GM21619 (cell line): Measurements from ENCODE around the gene DIAPH2.
A peak's percentile ranks its signal among the peaks of the same experiment; 100 is the strongest.
"Not testable (repeated sequence)": the region's sequence is repeated elsewhere in the genome, so short reads cannot be mapped to it uniquely, and the experiment has no call there.

Experiments
- ATAC-seq: cut with Tn5 transposase; IDR thresholded peaks from one replicate; pipeline ENCODE4 v1.9.1; 2021; ENCODE audit not compliant: unreplicated experiment

DIAPH2 gene

DNA sequence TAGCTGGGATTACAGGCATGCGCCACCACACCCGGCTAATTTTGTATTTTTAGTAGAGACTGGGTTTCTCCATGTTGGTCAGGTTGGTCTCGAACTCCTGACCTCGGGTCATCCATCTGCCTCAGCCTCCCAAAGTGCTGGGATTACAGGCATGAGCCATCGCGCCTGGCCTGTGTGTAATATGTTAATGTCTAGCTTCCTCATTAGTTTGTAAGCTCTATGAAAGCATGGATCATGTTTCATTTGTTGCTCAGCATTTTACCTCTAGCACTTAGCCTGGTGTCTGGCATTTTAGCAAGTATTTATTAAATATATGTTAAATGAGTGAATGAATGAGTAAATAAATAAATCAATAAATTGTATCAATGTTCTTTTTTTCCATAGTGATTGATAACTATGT lies 29.8 kb downstream of the DIAPH2 start:
- ATAC-seq: not testable (repeated sequence)

DNA sequence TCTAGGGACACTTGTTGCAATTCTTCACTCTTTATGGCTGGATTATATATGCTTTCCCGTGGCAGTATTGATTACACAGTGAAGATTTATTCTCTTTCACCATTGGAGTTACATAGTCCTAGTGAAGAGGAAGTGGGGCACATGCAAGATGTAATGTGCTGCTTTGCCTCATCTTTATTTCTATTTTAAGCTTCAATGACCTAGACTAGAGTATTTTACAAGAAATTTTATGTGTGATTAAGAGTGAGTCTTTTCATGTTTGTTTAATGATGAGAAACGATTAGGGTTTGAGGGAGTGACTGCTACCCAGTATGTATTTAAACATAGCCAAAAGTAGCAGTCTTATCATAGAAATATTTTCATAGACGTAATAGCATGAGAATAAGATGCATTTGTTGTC lies 30.8 kb downstream of the DIAPH2 start:
- ATAC-seq: no peak

DNA sequence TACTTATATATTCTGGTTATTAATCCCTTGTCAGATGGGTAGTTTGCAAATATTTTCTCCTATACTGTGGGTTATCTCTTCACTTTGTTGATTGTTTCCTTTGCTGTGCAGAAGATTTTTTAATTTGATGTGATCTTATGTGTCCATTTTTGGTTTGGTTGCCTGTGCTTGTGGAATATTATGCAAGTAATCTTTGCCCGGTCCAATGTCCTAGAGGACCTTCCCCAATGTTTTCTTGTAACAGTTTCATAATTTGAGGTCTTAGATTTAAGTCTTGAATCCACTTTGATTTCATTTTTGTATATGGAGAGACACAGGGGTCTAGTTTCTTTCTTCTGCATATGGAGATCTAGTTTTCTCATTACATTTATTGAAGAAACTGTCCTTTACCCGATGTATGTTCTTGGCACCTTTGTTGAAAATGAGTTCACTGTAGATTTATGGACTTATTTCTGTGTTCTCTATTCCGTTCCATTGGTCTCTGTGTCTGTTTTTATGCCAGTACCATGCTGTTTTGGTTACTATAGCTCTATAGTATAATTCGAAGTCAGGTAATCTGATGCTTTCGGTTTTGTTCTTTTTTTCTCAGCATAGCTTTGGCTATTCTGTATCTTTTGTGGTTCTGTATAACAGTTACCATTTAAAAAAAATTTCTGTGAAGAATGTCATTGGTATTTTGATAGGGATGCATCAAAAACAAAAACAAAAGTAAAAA lies 34.7 kb downstream of the DIAPH2 start:
- no peak for ATAC-seq

DNA sequence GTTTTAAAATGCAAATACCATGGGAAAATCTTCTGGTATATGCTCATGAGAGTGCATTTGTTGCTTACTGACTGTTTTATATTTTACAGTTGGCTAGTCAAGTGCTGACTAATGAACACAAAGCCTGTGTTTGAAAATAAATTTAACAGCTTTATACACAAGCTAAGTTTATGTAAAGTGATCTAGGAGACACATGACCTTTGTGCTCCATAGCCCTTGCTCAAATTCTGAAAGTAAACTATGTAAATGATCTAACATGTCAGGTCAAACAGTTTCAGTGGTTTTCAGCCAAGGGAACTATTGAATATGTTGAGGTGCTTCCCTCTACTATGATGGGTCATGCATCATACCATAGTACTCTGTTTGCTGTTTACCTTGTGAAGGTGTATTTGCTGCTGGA lies 36.7 kb downstream of the DIAPH2 start:
- peak; percentile 100 for ATAC-seq

DNA sequence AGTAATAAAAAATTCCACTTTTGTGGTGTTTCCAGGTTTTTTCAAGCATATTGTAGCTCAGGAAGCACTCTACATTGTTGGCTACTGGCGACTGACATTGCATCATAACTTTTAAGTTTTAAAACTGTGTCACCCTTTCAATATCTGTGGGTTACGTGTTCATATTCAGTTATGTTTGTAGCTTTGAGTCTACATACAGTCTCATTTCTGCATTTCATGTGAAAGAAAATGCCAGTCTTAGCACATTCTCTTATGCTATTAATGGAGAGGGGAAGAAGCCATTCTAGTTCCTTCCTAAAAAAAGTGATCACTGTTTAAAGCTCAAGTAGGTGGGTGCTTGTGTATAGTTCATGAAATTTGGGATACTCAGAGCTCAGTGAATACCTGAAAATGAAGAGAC lies 38.1 kb downstream of the DIAPH2 start:
- no peak for ATAC-seq

DNA sequence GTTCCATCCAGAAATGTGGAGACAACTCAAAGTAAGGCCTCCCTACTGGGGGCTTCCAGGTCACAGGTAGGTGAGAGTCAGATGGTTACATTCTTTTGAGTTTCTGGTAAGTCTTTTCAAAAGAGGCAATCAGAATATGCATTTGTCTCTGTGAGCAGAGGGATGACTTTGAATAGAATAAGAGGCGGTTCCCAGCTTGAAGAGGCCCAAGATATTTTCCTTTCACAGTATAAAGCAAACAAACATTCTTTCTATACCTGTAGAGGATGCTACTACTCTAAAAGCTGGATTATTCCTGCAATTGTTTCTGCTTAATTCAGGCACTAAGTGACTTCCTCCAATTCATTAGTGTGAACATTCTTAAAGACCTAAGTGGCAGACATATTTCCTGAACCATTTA lies 44.4 kb downstream of the DIAPH2 start:
- no peak for ATAC-seq

DNA sequence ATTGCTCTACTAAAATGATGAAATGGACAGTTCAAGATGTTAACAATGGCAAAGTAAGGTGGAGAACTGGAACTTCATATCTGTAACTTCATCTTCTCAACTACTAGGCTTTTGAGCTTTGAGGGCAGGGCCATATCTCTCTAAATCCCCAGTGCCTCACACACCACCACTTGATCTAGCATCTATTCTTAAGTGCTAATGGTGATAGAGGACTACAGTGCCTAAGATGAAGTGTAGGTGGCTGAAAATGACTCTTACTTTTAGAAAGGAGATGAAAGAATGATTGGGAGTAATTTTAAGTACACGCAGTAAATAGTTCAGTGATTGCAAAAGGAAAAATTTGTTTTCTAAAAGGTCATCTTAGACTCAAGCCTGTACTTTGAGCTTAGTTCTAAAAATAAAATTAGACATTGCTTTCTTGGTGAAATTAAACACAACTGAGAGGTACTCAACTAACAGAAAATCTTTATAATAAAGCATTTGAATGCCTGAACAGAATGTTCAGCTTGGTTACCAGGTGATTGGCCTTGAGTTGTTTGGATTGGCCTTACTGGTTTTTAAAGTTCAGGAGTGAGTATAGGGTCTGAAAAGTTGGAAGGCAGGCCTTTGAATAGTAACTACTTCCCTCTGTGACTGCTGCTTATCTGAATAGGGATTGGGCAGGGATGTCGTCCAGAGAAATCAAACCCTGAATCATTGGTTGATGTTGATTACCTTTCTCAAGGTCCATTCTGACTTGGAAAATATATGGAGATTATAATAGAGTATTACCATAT lies 45.4 kb downstream of the DIAPH2 start:
- ATAC-seq: no peak

DNA sequence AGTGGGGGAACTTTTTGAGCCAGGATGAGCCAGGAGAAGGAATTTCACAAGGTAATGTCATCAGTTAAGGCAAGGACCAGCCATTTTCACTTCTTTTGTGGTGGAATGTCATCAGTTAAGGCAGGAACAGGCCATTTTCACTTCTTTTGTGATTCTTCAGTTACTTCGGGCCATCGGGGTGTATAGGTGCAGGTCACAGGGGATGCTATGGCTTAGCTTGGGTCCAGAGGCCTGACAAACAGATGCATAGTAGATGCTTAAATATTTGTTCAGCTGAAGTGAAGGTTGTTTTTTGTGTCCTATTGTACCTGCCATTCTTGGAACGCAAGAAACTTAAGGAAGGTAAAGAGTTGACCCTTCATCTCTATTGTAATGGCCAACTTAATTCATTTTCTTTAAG lies 46.4 kb downstream of the DIAPH2 start:
- ATAC-seq: not testable (repeated sequence)

DNA sequence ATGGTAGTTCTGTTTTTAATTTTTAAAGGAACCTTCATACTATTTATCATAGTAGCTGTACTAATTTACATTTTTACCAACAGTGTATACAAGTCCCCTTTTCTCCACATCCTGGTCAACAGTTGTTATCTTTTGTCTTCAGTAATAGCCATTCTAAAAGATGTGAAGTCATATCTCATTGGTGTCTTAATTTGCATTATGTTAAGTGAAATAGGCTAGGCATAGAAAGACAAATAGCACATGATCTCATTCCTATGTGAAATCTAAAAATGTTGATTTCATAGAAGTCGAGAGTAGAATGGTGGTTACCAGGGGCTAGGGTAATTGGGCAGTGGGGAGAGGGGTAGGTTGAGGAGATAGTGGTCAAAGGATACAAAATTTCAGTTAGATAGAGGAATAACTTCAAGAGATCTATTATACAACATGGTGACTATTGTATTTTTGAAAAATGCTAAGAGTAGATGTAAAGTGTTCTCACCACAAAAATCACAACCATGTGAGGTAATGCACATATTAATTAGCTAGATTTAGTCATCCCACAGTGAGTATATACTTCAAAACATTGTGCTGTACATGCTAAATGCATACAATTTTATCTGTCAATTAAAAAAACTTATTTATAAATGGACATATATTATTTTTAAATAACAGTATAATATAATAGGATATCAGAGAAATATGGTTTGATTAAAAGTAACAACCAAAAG lies 58.9 kb downstream of the DIAPH2 start:
- no peak for ATAC-seq

DNA sequence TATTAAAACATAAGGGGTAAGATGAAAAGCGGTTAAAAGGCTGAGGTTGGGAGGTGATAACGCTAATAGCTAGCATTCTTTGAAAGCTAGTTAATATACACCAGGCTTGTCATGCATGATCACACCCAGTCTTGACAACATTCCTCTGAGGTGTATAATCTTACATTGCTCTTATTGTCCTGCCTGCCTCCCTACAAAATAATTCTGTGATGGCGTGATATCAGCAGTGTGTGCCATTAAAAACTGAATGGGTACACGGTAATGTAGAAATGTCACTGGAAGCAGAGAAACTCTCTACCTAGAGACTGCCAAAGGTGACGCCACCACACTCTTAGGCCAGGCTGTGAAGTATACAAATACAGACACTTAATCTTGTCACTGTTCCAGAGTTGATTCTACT lies 68.1 kb downstream of the DIAPH2 start:
- no peak for ATAC-seq

DNA sequence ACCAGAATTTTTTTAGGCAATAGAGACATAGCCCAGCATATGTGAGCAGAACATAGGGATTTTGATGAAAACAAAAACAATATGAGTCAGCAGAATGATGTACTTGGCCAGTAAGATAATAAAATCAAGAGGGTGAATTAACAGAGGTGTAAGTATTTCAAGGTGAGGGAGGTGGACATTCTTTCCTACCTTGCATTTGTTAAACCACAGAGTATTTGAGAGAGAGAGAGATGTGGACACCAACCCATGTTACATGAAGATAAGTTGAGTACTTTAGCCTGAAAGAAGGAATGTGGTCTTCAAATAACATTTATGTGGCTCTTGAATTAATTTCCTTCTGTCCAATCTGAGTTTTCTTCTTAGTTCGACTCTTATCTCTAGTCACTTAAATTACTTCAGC lies 68.6 kb downstream of the DIAPH2 start:
- no peak for ATAC-seq

DNA sequence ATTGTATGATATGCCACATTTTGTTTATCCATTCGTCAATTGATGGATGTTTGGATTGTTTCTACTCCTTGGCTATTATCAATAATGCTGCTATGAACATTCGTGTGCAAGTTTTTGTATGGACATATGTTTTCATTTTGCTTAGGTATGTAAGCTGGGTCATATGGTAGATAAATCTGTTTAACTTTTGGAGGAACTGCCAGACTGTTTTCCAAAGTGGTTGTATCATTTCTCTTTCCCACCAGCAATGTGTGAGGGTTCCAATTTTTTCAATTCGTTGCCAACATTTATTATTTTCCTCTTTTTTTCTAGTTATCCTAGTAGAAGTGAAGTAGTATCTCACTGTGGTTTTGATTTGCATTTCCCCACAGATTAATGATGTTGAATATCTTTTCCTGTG lies 71.8 kb downstream of the DIAPH2 start:
- no peak for ATAC-seq

DNA sequence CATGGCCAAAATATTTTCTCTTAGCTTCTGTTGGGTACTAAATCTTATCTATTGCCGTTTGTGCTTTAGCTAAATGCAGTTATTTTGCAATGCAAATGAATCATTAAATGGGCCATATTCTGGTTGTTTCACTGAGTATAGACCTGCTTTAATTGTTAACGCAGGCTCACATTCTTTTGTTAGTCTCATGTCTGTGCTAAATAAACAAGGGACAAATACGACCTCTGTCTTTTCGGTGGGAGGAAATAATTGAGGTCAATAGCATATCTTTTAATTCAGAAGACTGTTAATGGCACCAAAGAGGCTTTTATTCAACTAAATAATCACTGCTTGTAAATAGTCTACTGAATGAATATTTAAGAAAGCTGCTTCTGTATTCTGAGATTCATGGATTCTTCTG lies 76.9 kb downstream of the DIAPH2 start:
- ATAC-seq: no peak

DNA sequence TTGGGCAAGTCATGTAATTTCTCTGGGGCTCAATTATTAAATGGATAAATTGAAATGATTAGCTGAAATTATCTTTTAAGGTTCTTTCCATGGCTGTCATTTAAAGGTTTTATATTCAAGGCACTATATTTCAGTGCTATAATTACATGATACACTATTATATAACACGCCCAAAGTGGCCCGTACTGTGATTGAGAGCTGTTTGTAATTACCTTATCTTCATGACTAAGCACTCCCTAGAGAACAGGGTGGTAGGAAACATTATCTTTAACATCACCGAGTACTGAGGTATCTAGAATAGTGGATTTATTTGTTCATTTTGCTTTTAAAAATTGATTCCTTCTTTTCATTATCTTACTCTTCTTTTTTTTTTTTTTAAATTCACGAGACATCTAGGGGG lies 79.0 kb downstream of the DIAPH2 start:
- ATAC-seq: no peak

DNA sequence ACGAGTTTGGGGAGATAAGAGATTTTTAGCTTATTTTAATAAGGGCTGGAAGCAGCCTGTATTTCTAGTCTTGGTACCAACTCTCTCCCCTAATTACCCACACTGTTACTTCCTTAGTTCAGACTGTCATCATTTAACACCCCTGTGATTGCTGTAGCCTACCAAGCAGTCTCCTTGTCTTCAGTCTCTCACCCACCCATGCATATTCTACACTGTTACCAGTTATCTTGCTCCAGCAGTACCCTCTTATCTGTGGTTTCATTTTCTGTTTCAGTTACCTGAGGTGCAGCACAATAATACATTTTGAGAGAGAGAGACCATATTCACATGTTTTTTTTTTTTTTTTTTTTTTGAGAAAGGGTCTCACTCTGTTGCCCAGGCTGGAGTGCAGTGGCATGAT lies 80.2 kb downstream of the DIAPH2 start:
- peak; percentile 80 for ATAC-seq

DNA sequence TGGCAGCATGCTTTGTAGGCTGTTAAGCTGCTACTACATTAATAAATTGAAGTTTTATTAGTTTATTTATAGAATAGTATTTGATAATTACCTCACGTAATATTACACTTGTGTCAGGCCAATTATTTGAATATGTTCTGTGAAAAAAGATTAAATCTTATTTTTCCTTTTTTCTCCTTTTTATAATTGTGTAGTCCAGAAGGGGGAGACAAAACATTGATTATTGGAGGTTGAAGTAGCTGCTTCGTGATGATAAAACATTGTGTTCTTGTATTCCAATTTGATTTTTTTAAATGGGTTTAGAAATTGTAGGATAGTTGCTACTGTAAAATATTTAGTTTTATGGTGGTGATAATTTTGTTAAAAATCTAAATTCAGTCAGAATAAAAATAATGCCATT lies 85.7 kb downstream of the DIAPH2 start:
- no peak for ATAC-seq

DNA sequence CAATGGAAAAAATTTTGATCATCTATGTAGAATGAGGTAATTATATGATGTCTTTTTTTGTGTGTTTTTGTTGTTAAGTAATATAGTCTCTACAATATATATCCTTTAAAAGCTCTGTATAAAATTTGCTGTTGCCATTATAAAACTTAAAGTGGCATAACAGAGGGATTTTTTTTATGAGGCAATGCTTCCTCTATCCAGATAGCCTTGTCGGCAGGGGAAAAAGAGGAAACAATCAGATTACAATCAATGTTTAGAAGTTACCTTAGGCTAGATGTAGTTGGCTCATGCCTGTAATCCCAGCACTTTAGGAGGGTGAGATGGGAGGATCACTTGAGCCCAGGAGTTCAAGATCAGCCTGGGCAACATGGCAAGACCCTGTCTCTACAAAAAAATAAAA lies 86.8 kb downstream of the DIAPH2 start:
- no peak for ATAC-seq

DNA sequence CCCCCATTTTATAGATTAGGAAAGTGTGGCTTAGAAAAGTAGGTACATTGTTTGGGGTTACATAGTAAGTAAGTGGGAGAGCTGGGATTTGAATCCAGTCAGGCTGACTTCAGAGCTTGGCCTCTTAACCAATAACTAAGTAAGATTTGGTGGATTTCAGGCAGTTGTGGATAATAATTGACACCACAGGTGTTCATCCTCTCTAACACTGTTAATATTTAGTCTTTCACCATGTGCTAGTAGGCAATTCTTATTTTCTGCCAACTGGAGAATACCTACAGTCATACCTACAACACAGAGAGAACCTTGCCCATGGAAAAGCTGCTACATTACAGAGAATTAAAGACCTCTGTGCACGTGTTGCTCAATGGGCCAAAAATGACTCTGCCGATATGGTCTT lies 89.5 kb downstream of the DIAPH2 start:
- no peak for ATAC-seq

DNA sequence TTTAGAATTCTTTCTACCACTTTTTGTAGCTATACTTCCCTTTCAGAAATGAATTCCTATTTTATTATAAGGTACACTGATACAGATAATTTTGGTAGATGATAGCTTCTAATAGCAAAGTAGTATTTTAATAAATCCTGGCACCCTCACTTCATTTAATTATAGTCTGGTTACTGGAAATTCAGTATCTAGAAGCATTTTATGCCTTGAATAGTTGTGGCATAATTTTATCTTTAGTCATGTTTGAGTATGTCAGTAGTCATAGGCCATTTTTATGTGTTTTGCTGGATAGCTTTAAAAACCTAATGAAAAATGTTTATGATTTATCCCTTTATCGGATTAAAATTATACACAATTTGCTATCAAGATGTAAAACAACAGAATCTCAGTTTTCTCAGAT lies 92.3 kb downstream of the DIAPH2 start:
- no peak for ATAC-seq

DNA sequence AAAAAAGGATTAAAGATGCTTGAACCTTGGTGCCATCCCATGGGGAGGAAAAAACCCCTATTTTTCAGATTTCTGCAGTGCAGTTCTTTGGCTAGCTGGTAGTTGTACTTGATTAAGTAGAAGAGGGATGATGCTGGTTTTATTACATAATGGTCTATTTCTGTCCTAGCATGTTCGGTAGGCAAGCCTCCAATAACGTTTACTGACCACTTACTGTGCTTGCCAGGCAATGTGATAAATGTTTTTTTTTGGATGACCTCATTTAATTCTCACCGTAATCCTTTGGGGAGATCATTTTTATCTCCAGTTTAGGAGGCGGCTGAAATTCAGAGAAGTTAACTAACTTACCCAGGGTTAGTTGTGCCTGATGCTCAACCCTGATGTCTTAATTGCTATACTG lies 106.9 kb downstream of the DIAPH2 start:
- ATAC-seq: no peak

DNA sequence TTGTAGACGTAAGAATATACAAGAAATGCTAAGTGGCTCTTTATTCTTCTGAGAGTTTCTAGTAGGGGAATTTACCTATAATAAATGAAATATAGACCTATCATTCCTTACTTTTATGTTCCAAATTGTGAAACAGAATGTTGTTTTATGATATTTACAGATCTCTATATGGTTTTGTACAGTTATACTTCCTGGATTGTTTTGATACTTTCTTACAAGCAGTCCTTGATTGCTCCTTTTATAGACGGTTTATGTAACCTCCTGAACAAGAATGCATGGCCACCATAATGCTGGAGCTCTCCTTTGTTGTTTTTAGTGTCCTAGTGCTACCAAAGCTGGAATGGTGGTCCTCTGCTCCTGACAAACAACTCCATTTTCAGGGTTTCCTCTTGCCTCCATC lies 107.4 kb downstream of the DIAPH2 start:
- ATAC-seq: no peak

DNA sequence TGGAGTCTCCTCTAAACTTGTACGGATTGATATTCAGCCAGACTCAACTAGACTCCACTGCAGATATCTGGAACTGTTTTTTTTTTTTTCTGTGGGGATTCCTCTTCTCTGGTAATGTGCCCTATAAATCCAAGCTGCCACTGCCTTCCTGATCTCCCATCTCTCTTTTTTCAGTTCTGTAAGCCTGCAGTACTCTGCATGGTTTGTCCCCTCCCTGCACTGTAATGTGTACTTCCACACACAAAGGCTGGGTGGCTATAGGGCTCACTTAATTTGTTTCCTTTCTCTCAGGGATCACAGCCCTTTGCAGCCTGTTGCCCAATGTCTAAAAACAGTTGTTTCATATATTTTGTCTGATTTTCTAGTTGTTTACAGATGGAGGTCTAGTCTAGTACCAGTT lies 114.3 kb downstream of the DIAPH2 start:
- no peak for ATAC-seq
